Measurements from ENCODE around the gene C2CD5.

C2CD5 gene

GRCh38 chr12:22544038-22544979, at the start of gene C2CD5:
C2CD5 (minus strand) TSS chr12:22544542; CDS start chr12:22544150, 392 bp downstream.
- DNase-seq: peak; percentile 98
- TF ChIP-seq GATA1 (IDR thresholded peaks at IDR 0.05; ENCODE audit: low read depth, low read length) (no peak), POLR2A (IDR thresholded peaks at IDR 0.05; ENCODE audit: low read length) (peak; percentile 92)

DNA sequence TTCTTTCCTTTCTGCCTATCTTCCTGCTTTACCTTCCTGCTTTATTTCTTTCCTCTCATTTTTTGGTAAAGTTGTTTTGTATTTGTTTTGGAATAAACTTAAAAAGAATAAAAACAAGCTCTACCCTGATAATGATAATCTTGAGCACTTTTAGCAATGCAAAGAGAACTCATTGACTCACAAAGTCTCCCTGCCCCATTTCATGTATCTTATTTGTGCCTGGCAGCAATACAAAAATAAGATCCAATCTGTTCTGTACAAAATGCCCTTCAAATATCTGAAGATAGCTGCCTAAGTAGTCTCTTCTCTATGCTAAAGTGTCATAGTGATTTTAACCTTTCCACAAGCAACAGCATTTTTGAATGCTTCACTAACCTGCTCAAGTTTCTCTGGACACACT, 49.5 kb upstream of the C2CD5 start:
- no peak for TF ChIP-seq POLR2A (IDR thresholded peaks at IDR 0.05; ENCODE audit: low read length)
- no peak for TF ChIP-seq GATA1 (IDR thresholded peaks at IDR 0.05; ENCODE audit: low read depth, low read length)
- no peak for DNase-seq

- TF ChIP-seq POLR2A (IDR thresholded peaks at IDR 0.05; ENCODE audit: low read length) (no peak), GATA1 (IDR thresholded peaks at IDR 0.05; ENCODE audit: low read depth, low read length) (no peak)
- no peak for DNase-seq
Measured at GRCh38 chr12:22588817-22589216, 44.5 kb upstream of the C2CD5 start.

DNA sequence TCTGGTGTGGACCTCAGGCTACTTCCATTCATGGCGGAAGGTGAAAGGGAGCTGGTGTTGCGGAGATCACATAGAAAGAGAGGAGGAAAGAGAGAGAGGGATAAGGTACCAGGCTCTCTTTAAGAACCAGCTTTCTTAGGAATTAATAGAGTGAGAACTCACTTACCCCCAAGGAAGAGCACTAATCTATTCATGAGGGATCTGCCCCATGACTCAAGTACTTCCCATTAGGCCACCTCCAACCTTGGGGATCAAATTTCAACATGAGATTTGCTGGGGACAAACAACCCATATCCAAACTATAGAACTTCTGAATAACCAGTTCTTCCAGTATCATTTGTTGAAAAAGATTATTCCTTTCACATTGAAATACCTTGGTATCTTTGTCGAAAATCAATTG, 34.0 kb upstream of the C2CD5 start:
- DNase-seq: no peak
- TF ChIP-seq GATA1 (IDR thresholded peaks at IDR 0.05; ENCODE audit: low read depth, low read length) (no peak), POLR2A (IDR thresholded peaks at IDR 0.05; ENCODE audit: low read length) (no peak)

GRCh38 chr12:22577667-22578066, 33.3 kb upstream of the C2CD5 start:
- no peak for TF ChIP-seq GATA1 (IDR thresholded peaks at IDR 0.05; ENCODE audit: low read depth, low read length)
- DNase-seq: no peak

DNA sequence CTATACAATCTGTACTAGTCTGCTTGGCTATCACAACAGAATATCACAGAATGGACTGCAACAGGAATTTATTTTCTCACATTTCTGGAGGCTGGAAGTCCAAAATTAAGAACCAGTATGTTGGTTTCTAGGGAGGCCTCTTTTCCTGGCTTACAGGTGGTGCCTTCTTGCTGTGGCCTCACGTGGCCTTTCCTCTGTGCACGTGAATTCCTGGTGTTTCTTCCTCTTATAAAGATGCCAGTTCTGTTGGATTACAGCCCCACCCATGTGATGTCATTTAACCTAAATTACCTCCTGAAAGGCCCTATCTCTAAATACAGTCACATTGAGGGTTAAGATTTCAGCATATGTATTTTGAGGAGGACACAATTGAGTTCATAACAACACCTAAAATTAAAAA, 32.1 kb upstream of the C2CD5 start:
- no peak for DNase-seq
- TF ChIP-seq GATA1 (IDR thresholded peaks at IDR 0.05; ENCODE audit: low read depth, low read length) (no peak), POLR2A (IDR thresholded peaks at IDR 0.05; ENCODE audit: low read length) (no peak)

DNA sequence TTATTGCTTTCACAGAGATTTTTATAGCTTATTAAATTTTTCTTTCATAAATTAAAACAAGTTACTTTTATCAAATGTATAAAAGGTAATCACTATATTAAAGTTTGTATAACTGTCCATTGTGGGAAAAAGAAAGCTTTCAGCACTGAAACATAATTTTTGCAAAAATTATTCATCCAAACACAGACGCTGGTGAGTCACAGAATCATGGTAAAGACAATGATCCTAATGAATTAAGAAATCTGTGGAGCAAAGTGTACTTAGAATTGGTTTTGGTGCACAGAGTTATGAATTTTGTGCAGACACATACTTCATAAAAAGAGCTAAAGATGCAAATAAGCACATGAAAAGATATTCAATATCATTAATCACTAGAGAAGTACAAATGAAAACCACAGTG, 31.7 kb upstream of the C2CD5 start:
- no peak for DNase-seq
- TF ChIP-seq POLR2A (IDR thresholded peaks at IDR 0.05; ENCODE audit: low read length) (no peak), GATA1 (IDR thresholded peaks at IDR 0.05; ENCODE audit: low read depth, low read length) (no peak)

DNA sequence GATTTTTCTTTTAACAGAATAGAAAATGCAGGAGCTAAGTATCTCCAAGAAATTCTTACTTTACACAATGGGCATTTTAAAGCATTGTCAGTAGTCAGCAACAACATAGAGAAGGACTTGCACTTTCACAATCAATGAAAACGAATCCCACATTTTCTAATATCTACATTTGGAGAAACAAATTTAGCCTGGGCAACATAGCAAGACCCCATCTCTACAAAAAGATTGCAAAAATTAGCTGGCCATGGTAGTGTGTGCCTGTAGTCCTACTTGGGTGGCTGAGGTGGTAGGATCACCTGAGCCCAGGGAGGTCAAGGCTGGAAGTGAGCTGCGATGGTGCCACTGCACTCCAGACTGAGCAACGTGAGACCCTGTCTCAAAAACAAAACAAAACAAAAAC, 30.6 kb upstream of the C2CD5 start:
- no peak for TF ChIP-seq POLR2A (IDR thresholded peaks at IDR 0.05; ENCODE audit: low read length)
- TF ChIP-seq GATA1 (IDR thresholded peaks at IDR 0.05; ENCODE audit: low read depth, low read length): no peak
- no peak for DNase-seq

DNA sequence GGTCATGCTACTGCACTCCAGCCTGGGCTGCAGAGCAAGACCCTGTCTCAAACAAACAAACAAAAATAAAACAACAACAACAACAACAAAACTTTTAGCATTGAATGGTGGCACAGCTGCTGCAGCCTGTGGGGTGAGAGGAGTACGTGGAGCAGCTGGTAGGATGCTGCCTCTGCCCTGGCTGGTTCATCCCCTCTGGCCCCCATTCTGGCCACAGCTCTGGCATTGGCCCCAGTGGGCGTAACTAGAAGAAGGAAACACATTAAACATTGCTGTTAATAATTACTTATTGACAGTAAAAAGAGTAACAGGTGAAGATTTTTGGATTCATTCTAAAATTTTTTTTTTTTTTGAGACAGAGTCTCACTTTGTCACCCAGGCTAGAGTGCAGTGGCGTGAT, 28.8 kb upstream of the C2CD5 start:
- no peak for TF ChIP-seq GATA1 (IDR thresholded peaks at IDR 0.05; ENCODE audit: low read depth, low read length)
- no peak for TF ChIP-seq POLR2A (IDR thresholded peaks at IDR 0.05; ENCODE audit: low read length)
- DNase-seq: no peak

DNA sequence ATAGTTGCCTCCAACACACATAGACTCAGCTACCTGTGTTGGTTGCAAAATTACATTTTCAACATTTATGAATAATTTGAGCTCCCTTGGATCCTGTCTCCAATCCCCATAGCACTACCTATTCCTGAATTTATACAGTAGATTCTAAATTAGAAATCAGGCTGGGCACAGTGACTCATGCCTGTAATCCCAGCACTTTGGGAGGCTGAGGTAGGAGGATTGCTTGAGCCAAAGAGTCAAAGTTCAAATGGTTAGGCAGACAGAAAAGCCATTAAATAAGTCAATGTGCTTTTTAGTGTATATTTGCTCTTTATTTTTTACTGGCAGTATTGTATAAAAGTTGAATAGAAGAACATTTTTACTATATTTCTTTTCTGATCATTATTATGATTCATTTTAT, 24.9 kb upstream of the C2CD5 start:
- TF ChIP-seq GATA1 (IDR thresholded peaks at IDR 0.05; ENCODE audit: low read depth, low read length) (no peak), POLR2A (IDR thresholded peaks at IDR 0.05; ENCODE audit: low read length) (no peak)
- DNase-seq: no peak

- DNase-seq: peak in 1 of 2 experiments; percentile 38
- no peak for TF ChIP-seq GATA1 (IDR thresholded peaks at IDR 0.05; ENCODE audit: low read depth, low read length)
- TF ChIP-seq POLR2A (IDR thresholded peaks at IDR 0.05; ENCODE audit: low read length): no peak
Measured at GRCh38 chr12:22562036-22563028, 18.0 kb upstream of the C2CD5 start.

GRCh38 chr12:22554750-22555149, 10.4 kb upstream of the C2CD5 start:
- peak in 1 of 2 experiments; percentile 6 for DNase-seq

DNA sequence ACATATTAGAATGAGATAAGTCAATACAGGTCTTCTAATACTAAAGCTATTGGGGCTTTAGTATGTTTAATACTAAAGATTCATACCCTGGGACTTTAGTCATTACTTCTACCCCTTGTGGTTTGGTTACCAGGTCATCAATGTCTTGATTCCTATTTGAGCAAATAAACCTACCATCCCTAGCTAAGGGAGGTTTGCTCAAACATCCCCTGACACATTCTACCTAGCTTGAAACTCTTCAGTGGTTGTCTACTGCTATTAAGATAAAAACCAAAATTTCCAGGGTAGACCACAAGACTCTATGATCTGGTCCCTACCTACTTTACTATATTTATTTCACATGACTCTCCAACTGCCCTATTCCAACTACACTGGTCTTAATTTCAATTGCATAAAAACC, 7.3 kb upstream of the C2CD5 start:
- TF ChIP-seq GATA1 (IDR thresholded peaks at IDR 0.05; ENCODE audit: low read depth, low read length) (no peak), POLR2A (IDR thresholded peaks at IDR 0.05; ENCODE audit: low read length) (no peak)
- no peak for DNase-seq

- DNase-seq: no peak
- TF ChIP-seq POLR2A (IDR thresholded peaks at IDR 0.05; ENCODE audit: low read length) (no peak), GATA1 (IDR thresholded peaks at IDR 0.05; ENCODE audit: low read depth, low read length) (no peak)
Measured at GRCh38 chr12:22545255-22545654, 913 bp upstream of the C2CD5 start.
